GM19240 (cell line): Measurements from ENCODE around the gene GPT2.

Experiments
- DNase-seq: peaks from one replicate; pipeline ENCODE4 v3.0.0; 2011; ENCODE audit warnings: low spot score; ENCODE audit not compliant: insufficient read length

Gene GPT2, protein sequence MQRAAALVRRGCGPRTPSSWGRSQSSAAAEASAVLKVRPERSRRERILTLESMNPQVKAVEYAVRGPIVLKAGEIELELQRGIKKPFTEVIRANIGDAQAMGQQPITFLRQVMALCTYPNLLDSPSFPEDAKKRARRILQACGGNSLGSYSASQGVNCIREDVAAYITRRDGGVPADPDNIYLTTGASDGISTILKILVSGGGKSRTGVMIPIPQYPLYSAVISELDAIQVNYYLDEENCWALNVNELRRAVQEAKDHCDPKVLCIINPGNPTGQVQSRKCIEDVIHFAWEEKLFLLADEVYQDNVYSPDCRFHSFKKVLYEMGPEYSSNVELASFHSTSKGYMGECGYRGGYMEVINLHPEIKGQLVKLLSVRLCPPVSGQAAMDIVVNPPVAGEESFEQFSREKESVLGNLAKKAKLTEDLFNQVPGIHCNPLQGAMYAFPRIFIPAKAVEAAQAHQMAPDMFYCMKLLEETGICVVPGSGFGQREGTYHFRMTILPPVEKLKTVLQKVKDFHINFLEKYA

DNA sequence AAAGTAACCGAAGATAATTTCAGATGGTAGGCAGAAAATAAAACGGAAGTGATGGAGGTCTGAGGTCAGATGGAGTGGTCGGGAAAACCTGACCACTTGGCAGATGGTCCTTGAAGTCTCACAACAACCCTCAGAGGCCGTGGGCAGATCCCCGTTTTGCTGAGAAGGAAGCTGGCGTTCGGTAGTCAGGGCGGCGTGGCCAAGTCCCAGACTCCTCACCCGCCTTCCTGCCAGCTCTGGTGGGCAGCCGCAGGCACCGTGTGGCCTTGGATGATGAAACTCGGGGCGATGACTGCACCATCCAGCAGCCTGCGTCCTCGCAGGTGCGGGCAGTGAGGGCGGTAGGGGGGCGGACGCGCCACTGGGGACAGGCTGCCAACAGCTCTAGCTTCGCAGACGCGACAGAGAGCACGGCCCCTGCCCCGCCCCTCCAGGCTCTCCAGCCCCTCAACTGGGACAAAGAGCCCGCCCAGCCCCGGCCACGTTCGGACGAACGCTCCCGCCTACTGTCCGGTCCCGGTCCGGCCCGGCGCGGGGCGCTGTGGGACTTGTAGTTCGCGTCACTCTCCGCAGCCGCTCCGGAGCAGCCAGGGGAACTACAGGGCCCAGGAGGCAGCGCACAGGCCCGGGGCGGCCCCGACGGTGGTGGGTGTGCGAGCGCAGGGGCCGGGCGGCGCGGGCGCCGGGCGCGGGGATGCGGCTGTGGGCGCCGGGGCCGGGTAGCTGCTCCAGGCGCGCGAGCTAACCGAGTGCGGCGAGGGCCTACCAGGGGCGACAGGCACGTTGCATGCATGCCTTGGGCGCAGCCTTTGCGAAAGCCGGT lies at the start of gene GPT2:
Gene GPT2, plus strand, starts transcription at position 673 of the 823 bp plus-strand sequence. CDS start 354 bp downstream, outside the sequence.
- peak; percentile 72 for DNase-seq

DNA sequence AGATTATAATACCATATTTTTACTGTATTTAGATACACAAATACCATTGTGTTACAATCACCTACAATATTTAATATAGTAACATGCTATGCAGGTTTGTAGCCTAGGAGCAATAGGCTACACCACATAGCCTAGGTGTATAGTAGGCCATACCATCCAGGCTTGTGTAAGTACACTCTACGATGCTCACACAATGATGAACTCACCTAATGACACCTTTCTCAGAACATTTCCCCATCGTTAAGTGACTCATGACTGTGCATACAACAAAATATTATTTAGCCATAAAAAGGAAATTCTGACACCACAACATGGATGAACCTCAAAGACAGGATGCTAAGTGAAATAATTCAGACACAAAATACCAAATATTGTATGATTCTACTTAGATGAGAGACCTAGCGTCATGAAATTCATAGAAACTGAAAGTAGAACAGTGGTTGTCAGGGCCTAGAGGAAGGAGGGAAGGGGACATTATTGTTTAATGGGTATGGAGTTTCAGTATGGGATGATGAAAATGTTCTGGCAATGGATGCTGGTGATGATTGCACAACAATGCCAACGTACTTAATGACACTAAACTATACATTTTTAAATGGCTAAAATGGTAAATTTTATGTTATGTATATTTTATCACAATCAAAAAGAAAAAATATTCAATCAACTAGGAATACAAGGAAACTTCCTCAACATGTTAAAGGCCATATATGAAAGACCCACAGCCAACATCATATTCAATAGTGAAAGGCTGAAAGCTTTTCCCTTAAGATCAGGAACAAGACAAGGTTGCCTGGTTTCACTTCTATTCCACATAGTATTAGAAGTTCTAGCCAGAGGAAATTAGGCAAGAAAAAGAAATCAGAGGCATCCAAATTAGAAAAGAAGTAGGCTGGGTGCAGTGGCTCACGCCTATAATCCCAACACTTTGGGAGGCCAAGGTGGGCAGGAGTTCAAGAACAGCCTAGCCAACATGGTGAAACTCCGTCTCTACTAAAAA lies 47.3 kb upstream of the GPT2 start:
- DNase-seq = no peak

DNA sequence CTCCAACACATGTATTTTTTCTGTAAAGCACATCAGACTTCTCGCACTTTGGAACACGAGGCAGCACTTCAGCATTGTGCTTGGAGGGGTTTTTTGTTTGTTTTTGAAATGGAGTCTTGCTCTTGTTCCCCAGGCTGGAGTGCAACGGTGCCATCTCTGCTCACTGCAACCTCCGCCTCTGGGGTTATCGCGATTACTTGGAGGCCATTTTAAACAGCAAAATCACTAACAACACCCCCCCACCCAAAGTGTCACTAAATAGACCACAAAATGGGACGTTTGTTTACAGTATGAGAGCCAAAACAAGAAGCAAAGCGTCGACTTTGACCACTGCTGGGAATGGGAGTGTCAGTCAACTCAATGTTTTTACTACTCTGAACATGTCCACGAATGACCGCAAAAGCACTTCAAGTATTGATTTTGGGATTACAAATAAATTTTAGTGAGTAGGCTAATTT lies 44.1 kb upstream of the GPT2 start:
- no peak for DNase-seq

DNA sequence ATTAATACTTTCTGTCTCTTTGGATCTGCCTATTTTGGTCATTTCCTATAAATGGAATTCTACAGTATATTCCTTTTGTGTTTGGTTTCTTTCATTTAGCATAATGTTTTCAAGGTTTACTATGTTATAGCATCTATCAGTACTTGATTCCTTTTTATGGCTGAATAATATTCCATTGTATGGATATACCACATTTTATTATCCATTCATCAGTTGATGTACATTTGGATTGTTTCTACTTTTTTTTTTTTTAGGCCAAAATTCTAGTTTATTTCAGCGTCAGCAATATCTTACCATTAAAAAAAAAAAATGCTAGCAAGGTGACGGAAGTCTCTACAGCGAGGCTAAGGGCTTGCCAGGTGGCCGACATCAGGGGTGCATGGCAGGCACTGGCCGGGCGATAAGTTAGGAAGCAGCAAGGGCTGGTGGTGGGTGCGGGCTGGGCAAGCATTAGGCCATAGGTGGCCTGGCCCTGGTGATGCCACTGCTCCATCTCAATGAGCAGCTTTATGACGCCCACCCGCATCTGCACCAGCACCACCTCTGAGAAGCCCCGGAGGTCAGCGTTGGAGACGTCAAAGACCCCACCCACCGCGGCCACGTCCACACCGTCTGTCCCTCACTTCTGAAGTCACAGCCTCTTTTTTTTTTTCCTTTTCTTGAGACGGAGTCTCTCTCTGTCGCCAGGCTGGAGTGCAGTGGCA lies 41.8 kb upstream of the GPT2 start:
- no peak for DNase-seq

DNA sequence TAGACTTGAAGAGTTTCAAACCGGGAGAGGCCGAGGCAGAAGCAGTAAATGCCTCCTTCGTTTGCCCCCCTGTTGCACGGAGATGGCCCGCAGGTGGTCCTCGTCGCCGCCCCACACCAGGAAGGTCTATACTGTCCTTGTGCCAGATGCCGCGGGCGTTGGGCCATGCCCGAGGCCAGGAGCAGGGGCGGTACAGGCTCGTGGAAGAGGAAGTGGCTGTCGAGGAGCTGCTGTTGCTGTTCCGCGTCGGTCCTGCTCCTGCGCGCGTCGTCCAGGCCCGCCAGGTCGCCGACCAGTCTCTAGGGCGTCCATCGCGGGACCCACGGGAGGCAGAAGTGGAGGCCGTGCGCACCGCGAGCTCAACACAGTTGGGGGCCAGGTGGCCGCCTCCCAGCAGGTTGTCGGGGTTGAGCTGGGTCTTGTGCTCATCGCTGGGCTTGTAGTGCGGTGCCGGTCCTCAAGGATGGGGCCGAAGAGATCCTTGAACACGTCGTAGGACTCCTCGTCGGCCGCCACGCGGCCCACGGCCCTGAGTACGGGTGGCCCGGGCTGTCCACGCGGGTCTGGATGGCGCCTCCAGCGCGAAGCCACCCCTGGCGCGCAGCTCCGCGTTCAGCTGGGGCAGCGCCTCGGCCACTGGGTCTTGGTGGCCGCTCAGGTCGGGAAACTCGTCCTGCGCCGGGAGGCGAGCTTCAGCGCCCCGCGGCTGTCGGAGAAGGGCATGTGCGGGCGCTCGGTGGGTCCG lies 40.1 kb upstream of the GPT2 start:
- DNase-seq = no peak

DNA sequence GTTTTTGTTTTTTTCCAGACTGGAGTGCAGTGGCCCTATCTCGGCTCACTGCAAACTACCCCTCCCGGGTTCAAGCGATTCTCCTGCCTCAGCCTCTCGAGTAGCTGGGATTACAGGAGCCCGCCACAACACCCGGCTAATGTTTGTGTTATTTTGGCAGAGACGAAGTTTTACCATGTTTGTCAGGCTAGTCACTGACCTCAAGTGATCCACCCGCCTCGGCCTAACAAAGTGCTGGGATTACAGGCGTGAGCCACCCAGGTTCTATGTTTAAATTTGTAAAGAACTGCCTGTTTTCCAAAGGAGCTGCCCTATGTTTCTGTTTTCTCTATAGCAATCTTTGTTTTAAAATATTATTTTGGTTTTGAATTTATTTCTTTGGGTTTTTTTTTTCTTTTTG lies 39.4 kb upstream of the GPT2 start:
- no peak for DNase-seq

DNA sequence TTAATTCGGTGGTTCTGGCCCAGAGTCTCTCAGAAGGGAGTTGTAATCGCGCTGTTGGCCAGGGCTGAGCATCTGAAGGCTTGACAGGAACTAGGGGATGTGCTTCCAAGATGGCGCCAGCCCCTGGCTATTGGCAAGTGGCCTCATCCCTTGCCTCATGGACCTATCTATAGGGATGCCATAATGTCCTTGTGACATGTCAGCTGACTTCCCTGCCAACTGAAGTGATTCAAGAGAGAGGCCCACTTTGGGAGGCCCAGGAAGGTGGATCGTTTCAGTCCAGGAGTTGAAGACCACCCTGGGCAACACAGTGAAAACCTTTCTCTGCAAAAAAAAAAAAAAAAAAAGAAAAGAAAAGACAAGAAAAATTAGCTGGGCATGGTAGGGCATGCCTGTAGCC lies 38.2 kb upstream of the GPT2 start:
- no peak for DNase-seq

DNA sequence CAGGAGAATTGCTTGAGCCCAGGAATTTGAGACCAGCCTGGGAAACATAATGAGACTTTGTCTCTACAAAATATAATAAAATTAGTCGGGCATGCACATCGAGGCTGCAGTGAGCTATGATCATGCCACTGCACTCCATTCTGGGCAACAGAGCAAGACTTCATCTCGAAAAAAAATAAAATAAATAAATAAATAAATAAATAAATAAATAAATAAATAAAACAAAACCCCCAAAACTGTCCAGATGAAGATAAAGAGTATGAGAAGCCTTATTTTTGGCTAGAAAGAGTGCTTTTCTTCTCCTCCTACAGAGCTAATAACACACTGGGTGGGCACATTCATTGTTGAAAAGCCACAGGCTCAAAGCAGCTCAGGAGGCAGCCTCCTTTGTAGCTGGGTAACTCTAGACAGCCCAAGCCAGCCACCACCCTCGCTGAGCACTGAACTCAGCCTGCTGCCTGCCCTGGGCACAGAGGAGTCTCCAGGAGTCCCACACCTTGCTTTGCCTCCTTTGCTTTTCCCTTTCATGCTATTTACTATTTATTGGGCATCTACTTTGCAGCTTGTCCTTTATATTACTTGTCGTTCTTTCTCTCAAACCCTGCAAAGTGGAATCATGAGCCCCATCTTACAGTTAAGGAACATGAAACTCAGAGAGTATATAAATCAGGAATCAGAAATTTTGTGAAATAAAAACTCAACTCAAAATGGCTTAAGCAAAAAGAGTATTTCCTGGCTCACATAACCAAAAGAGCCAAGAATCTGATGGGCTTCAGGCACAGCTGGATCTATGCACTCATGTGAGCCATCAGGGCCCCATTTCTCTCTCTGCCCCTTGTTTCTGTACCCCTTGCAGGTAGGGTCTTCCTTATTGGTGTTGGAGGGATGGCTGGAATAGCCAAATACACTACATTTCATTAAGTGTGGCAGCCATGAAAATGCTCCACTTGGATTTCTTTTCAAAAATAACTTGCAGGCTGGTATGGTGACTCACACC lies 35.1 kb upstream of the GPT2 start:
- no peak for DNase-seq

DNA sequence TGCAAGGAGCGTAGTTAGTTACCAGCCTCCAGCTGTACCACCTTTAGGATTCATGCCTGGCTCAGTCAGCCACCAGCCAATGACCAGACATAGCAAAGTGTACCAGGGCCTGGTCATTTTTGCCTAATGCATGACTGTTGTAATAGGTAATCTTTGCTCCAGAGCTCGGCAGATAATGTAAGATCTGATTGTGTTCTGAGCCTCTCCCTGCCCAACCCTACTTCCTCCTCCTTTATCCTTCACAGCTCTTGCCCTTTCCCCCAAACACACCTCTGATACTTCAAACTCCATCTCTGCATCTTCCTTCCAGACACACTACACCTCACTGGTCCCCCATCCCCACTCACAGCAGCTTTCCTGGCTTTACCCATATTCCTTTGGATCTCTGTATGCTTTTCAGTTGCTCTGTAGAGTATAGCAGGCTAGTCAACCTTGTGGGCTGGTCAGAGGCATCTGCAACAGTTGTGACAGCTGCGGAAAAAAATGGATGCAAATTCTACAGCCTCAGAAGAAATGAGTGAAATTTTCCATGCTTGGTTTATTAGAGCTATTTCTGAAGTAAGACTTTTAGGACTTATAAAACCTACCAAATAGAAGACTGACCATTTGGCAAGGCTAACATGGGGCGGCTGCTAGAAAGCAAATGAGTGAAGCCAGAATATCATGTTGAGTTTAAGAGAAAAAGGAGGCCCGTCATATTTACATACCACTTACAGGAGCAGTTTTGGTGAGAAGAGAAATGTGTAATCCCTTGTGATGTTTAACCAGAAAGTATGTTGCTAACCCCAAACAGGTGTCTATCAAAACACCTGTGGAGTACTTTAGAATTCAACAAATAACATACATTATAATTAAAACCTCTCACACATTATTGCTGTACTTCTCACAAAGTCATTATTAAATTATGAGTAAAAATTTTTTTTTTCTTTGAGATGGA lies 33.3 kb upstream of the GPT2 start:
- DNase-seq = no peak

DNA sequence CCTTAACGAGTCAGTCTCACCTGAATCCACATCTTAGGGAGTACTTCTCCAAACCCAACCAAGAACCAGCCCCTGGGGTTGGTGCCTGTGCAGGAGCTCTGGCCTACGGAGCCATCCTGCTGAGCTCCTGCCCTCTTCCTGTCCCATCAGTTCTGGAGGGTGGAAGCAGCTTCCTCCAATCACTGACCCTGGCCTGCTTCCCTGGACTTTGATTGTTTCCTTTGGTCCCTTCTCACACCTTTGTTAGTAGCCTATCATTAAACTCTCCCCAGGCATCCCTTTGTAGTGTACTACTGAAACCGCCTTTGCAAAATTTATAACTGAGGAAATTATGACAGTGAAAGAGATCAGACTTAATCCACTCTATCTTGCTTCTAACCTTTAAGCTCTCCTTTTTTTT lies 32.0 kb upstream of the GPT2 start:
- DNase-seq = no peak

DNA sequence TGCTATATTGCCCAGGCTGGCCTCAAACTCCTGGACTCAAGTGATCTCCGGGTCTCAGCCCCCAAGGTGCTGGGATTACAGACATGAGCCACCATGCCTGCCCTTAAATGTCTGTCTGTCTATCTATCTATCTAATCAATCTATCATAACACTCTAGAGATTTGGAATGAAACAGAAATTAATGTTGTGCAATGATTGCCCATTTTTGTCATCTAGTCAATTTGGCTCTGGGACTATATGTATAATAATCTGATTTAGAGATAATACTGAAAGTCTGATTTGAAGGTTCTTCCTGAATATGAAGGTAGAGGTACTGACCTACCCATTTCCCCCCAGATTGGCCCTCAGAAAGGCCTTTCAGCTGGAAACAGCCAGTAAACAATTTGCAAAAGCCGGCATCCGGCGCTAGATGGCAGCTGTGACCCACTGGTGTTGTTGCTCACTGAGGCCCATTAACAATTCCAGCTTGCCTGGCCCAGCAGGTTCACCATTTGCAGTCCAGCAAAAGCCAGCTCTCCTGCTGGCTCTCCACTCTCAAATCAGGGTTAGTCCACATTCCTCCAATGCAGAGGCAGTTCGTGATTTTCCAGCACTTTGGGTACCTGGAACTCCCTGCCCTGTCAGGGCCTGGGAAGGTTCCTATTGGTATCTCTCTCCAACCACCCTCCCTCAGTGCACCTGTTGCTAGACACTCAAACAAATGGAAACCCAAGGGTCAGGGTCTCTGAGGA lies 30.3 kb upstream of the GPT2 start:
- DNase-seq = peak; percentile 60

DNA sequence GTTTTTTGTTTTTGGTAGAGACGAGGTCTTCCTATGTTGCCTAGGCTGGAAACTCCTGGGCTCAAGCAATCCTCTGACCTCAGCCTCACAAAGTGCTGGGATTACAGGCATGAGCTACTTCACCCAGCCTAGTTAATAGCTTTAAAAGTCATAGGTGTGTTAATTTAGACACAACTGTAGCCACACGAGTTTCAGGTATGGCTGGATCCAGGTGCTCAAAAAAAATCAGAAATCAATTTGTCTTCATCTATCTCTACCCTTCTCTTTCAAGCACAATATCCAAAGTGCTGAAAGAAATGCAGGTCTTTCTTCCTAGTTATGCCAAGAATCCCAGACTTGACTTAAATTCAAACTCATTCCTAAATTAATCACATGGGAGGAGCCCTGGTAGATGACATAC lies 29.3 kb upstream of the GPT2 start:
- no peak for DNase-seq

DNA sequence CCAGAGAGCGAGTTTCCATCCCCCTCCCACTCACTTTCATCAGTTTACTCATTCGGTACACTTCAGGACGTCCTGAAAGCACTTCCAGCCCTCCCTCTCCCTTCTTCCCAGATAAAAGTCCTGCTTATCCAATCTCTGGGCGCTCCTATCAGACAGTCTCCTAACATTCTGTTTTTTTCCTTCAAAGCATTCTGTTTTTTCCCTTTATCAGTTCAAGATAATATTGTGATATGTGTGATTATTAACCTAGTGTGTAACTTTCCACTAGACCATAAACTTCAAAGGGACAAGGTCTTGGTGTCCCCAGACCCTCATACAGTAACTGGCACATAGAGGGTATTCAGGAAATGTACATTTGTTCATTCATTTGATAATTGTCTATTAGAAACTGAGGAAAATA lies 28.8 kb upstream of the GPT2 start:
- no peak for DNase-seq

DNA sequence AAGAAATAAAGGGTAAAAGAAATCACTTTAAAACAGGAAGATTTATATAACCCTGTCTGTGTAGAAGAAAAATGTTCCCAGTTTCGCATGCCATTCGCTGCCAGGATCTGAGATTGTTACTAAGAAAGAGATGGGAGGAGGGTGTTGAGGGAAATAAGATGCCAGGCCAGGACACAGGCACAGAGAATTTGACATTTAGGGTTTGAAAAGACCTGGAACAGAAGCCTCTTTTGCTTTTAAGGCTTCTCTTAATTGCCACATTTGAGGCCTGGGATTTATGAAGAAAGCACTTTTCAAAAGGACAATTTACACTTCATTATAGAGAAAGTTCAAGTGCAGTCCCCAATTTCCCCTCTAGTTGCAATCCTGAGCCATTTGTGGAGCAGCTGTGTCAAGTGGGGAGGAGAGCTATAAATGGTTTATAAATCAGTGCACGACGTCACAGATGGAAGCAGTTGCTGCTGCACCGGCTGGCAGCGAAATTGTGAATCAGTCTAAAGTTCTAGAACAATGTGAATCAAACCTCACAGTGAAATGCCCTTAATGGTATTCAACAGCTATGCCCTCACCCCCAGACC lies 26.7 kb upstream of the GPT2 start:
- no peak for DNase-seq

DNA sequence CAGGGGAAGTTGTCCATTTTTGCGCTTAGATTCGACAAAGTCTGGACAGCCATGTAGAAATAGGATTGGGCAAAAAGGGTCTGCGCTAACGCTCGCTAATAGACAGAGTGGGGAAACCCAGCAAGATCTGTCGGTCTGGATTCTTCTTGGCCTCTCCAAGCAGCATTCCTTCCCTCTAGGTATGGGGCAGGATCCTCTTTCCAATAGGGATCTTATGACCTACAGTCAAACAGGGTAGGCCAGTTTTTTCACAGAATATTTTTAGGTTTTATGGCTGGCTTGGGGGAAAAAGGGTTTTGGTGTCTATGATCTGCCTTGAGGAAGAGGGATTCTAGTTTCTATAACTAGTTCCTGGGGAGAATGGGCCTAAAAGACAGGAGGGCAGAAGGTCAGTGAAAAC lies 26.0 kb upstream of the GPT2 start:
- no peak for DNase-seq

DNA sequence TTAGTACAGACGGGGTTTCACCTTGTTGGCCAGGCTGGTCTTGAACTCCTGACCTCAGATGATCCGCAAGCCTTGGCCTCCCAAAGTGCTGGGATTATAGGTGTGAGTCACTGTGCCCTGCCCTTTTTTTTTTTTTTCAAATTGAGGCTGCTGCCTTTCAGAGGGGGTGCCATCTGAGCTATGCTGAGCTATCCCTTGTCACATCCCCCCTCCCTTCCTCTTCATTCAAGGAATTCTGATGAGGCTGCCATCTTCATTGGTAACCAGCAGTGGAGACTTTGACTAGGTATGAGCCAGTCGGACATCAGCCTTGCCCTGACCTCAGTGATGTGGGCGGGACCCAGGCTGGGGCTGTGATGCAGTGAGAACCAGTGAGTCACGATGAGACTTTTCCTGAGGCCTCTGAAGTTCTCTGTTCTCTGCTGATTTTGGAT lies 24.4 kb upstream of the GPT2 start:
- DNase-seq = no peak
